Gastroesophageal sphincter (tissue), 4 donors: ENCODE measurements around the gene PSKH1. TPM values are rescaled to one million over a fixed set of nuclear protein-coding genes. Genes with fewer than 3 reads are reported as not detected.
"Not testable (repeated sequence)": the region's sequence is repeated elsewhere in the genome, so short reads cannot be mapped to it uniquely, and the experiment has no call there.

Experiments used
- ATAC-seq: fragments of 150-250 bp; one replicate; pipeline ENCODE4 v1.9.1; 2016; ENCODE audit warnings: mild to moderate bottlenecking, moderate library complexity
- H3K27ac ChIP-seq, 4 donors: fragments of 200-600 bp; sonication (generic) in 3 of 4; 1 replicate in 3 of 4; 2 replicates in 1 of 4; pipeline ENCODE4 v1.5.1; 2016 to 2019
- H3K27me3 ChIP-seq: fragments of 200-600 bp; sonication (generic); one replicate; pipeline ENCODE4 v1.5.1; 2019
- H3K36me3 ChIP-seq, 2 donors: fragments of 200-600 bp; sonication (generic); one replicate each; pipeline ENCODE4 v1.5.1; 2019; ENCODE audit warnings: control low read depth in 1 of 2
- H3K4me1 ChIP-seq, 3 donors: fragments of 200-600 bp; sonication (generic); 1 replicate in 2 of 3; 2 replicates in 1 of 3; pipeline ENCODE4 v1.5.1; 2016 to 2019; ENCODE audit warnings: control low read depth in 2 of 3
- H3K4me3 ChIP-seq, 2 donors: fragments of 200-600 bp; sonication (generic); one replicate each; pipeline ENCODE4 v1.5.1; 2019; ENCODE audit warnings: mild to moderate bottlenecking in 1 of 2, moderate library complexity in 1 of 2
- H3K9me3 ChIP-seq, 3 donors: fragments of 200-600 bp; sonication (generic); one replicate each; pipeline ENCODE4 v1.5.1; 2017 to 2019; ENCODE audit warnings: control low read depth in 2 of 3
- EP300 ChIP-seq: sonication (generic); formaldehyde crosslinking; IDR thresholded peaks from one replicate; pipeline ENCODE4 v1.6.1; 2017; ENCODE audit warnings: antibody characterized with exemption, mild to moderate bottlenecking
- POLR2A ChIP-seq, 2 donors: fragments of 450-650 bp; IDR thresholded peaks; one replicate each; pipeline ENCODE4 v1.6.1; 2017; ENCODE audit warnings: antibody characterized with exemption in 2 of 2, mild to moderate bottlenecking in 2 of 2, moderate library complexity in 1 of 2
- POLR2AphosphoS5 ChIP-seq: sonication (generic); formaldehyde crosslinking; IDR thresholded peaks from one replicate; pipeline ENCODE4 v1.6.1; 2017; ENCODE audit warnings: antibody characterized with exemption
- WGBS, 2 donors: methylation state at CpG; one replicate each; pipeline ENCODE4 v1.1.5; 2018; ENCODE audit warnings: low coverage in 1 of 2; 5-methylcytosine and 5-hydroxymethylcytosine counted together
- total RNA-seq, 4 donors: library from RNA; depleted of rRNA; stranded (reverse); fragments of >200 nt; gene quantifications; one replicate each; pipeline ENCODE4 v1.1.0, GENCODE V29; 2016
- TF ChIP-seq, protein P1 (sequence below), 4 experiments: fragments of 200-600 bp in 2 of 4; fragments of 450-650 bp in 2 of 4; sonication (generic) in 1 of 4; IDR thresholded peaks; one replicate each; pipeline ENCODE4 v1.5.1; 2017 to 2019; ENCODE audit warnings: antibody characterized with exemption in 4 of 4, mild to moderate bottlenecking in 2 of 4, moderate library complexity in 2 of 4

Gene PSKH1
- total RNA-seq, 4 donors from 2014 or later: 14.7 to 32.3 (median 23.4) TPM

DNA sequence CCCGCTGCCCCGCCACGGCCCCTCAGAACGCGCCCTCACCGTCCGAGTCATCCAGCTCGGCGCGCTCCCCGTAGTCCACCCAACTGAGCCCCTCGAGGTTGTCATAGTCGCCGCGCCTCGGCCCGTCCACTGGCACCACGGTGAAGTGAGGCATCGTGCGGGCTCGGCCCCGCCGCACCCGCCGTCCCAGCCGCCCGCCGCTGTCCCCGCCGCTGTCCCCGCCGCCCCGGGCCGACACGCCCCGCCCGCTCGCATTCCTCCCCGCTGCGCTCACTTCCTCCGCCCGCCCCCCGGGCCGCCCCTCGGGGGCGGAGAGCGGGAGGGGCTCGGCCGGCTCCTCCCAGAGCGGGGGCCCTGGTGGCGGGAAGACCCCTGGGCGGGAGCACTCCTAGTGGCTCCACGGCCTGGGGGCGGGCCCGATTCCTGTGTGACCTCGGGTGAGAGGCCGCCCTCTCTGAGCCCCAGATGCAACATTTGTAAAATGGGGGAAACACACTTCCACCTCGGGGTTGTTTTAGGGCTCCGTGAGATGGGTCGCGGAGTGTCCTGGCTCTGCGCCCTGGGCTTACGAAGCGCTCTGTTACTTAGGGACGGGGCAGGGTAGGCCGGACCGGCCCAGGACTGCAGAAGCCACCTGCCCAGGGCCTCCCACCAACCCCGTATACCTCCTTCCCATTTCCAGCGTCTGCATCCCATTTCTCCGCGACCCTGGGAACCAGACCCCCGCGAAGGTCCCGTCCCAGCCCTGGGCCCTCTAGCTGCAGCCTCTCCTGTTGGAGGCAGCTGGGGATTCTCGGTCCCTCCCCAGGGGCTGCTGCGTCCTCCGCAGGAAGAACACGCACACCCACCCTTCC is 75.6 kb downstream of the PSKH1 start, which contains the start of gene SLC12A4:
Gene SLC12A4 (minus strand): TSS at position 238 of the 854 bp plus-strand sequence. CDS start 84 bp downstream, at position 154.
- Histone ChIP-seq H3K27ac (peak within 1 kb of the TSS; percentile 87 to 100 (median 99)), H3K4me1 (peaks cover 0 to 47% (median 34%) of the 10 kb centered on the region in 3 donors), H3K27me3 (no peaks in the 10 kb centered on the region), H3K36me3 (no peaks in the 10 kb centered on the region), H3K9me3 (no peaks in the 10 kb centered on the region), H3K4me3 (peak within 1 kb of the TSS; percentile 65 to 99)
- ATAC-seq: peak; percentile 88
- peak; percentile 85 for TF ChIP-seq POLR2AphosphoS5
- TF ChIP-seq, protein P1, sequence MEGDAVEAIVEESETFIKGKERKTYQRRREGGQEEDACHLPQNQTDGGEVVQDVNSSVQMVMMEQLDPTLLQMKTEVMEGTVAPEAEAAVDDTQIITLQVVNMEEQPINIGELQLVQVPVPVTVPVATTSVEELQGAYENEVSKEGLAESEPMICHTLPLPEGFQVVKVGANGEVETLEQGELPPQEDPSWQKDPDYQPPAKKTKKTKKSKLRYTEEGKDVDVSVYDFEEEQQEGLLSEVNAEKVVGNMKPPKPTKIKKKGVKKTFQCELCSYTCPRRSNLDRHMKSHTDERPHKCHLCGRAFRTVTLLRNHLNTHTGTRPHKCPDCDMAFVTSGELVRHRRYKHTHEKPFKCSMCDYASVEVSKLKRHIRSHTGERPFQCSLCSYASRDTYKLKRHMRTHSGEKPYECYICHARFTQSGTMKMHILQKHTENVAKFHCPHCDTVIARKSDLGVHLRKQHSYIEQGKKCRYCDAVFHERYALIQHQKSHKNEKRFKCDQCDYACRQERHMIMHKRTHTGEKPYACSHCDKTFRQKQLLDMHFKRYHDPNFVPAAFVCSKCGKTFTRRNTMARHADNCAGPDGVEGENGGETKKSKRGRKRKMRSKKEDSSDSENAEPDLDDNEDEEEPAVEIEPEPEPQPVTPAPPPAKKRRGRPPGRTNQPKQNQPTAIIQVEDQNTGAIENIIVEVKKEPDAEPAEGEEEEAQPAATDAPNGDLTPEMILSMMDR (IDR thresholded peaks at IDR 0.05): peak in 1 of 4 experiments; percentile 1
- TF ChIP-seq EP300: no peak
- TF ChIP-seq POLR2A (IDR thresholded peaks at IDR 0.05): peak; percentile 95 to 97
- 10% methylated on average over 2 of the region's 78 CpGs; no CpG with 5 or more reads in 1 of the 2 donors for WGBS, 2 donors

DNA sequence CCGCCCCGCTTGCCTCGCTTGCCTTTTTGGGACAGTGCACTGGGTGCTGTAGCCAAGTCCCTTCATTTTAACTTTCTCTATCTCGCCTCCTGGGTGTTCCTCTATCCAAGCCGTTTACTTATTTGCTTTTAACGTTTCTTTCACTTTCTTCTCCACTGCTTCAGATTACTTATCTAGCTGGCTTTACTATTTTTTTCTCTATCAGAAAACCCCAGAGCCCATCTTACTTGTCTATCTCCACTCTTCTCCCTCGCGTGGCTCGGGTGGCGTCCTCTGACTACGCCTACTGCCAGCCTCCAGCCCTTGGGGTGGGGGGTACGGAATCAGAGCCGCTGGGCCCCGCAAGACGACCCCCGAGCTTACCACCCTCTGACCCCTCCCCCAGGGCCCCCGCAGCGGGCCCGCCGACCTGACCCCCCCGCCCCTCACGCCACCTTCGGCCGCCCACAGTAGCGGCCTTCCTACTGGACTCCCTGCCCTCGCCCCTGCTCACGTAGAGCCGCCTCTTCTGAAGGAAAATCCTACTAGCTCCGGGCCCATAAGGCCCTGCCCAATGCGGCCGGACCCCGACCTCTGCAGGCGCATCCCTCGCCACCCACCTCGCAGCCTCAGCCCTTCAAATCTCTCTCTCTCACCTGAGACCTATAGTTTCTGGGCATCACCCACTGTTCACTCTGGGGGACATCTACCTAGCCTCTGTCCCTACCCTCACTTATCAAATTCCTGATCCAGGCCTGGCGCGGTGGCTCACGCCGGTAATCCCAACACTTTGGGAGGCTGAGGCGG is 76.4 kb downstream of the PSKH1 start:
- TF ChIP-seq POLR2AphosphoS5 (no peak), POLR2A (IDR thresholded peaks at IDR 0.05) (no peak)
- TF ChIP-seq, protein P1 (IDR thresholded peaks at IDR 0.05): no peak
- ATAC-seq: no peak
- no peaks in the 10 kb centered on the region for H3K9me3 ChIP-seq

DNA sequence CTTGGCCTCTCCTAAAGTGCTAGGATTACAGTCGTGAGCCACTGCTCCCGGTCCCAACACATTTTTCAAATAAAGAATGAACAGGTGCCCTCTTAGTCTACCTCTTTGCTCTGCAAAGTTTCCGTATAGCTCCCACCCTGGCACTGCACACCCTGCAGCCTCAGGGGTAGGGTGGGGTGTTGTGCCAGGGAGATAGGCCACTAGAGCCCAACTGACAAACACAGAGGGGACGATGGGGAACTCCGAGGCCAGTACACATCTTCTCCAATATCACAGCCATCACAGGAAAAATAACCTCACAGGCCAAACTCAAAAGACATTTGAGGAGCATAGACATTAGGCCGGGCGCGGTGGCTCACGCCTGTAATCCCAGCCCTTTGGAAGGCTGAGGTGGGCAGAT is 78.1 kb downstream of the PSKH1 start:
- no peaks in the 10 kb centered on the region for H3K9me3 ChIP-seq
- no peaks in the 10 kb centered on the region for H3K27me3 ChIP-seq
- WGBS, 2 donors: 83% methylated on average over 1 of the region's 9 CpGs; no CpG with 5 or more reads in 1 of the 2 donors
- H3K4me3 ChIP-seq: no peak overlapping the region
- H3K27ac ChIP-seq: no peak overlapping the region
- H3K36me3 ChIP-seq: no peaks in the 10 kb centered on the region
- TF ChIP-seq POLR2A (IDR thresholded peaks at IDR 0.05): no peak
- no peak for TF ChIP-seq EP300
- no peak for TF ChIP-seq POLR2AphosphoS5
- TF ChIP-seq, protein P1 (IDR thresholded peaks at IDR 0.05): no peak
- ATAC-seq: no peak
- peaks cover 0 to 22% (median 10%) of the 10 kb centered on the region in 3 donors for H3K4me1 ChIP-seq

More for the DNA sequence above, 76.4 kb downstream of the PSKH1 start:
- 5 to 28% methylated on average over 10 to 22 of the region's 40 CpGs for WGBS, 2 donors
- Histone ChIP-seq H3K36me3 (no peaks in the 10 kb centered on the region), H3K27me3 (no peaks in the 10 kb centered on the region), H3K4me3 (peak overlapping the region; percentile 65 to 99), H3K27ac (peak overlapping the region; percentile 87 to 100 (median 99)), H3K4me1 (peaks cover 0 to 39% (median 25%) of the 10 kb centered on the region in 3 donors)

DNA sequence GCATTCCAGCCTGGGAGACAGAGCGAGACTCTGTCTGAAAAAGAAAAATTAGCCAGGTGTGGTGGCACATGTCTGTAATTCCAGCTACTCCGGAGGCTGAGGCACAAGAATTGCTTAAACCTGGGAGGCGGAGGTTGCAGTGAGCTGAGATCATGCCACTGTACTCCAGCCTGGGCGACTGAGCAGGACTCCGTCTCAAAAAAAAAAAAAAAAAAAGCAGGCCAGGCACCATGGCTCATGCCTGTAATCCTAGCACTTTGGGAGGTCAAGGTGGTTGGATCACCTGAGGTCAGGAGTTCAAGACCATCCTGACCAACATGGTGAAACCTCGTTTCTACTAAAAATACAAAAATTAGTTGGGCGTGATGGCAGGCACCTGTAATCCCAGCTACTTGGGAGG is 79.2 kb downstream of the PSKH1 start:
- H3K27me3 ChIP-seq, H3K36me3 ChIP-seq, H3K27ac ChIP-seq, H3K9me3 ChIP-seq, H3K4me3 ChIP-seq, ATAC-seq: not testable (repeated sequence)
- peaks cover 0 to 10% (median 0%) of the 10 kb centered on the region in 3 donors for H3K4me1 ChIP-seq
- WGBS, 2 donors: 94 to 100% methylated on average over 4 to 6 of the region's 7 CpGs
